Activated CD4-positive, alpha-beta T cell treated with anti-CD3 and anti-CD28 coated beads, Interleukin-2, amount 50 U/mL, for 24 hours (primary cell): ENCODE data around the gene BLOC1S1.
A peak's percentile ranks its signal among the peaks of the same experiment; 100 is the strongest.

ENCODE experiments used
- DNase-seq, 2 donors: peaks; one replicate each; pipeline ENCODE4 v3.0.0-alpha.2; 2020; ENCODE audit warnings: low read depth in 1 of 2, low spot score in 1 of 2

The BLOC1S1 gene

DNA sequence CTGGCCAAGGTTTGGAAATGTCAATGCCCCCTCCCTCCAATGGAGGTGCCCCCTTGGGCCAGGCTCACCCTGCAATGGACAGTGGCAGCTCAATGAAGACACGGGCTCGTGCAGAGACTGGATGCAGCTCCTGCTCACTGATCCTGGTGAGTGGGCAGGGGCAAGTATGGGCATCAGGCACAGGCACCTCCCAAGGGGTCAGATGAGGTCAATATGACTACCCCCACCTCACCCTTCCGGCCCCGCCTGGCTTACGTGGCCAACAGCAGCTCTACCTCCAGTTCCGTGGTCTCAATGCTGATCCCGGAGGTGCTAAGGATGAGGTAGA lies 21.7 kb upstream of the BLOC1S1 start:
- no peak for DNase-seq

DNA sequence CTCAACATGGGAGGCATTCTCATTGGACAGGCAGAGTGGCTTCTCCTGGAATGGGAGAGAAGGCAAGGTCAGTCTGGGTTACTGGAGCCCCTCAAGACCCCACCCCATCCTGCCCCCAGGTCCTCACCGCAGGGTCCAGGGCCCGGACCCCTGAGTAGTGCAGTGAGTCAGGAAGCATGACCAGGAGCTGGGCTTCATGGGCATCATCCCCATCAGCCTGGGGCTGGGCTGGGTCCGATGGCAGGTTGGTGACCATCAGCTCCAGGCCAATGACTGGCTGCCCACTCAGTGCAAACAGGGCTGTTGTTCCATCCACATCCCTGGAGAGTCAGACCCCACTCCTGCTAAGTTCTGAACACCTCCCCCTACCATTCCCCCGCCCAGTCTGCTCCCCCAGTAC lies 21.2 kb upstream of the BLOC1S1 start:
- DNase-seq, result no peak

DNA sequence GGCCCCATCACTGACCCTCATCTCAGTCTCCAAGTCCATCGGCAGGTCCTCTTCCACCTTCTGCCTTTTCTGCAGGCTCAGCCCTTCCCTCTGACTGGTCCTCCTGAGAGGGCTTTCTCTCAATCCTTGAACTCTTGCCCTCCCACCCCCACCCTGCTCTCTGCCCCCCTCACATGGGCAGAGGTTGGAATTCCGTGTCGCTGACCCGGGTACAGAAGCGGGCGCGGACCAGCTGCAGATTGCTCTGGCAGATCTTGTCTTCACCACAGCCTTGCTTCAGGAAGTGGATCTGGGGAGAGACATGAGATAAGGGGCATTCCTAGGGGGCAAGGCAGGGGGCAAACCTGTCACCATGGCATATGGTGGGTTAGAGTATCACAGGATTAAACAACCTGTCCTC lies 20.5 kb upstream of the BLOC1S1 start:
- DNase-seq, result no peak

DNA sequence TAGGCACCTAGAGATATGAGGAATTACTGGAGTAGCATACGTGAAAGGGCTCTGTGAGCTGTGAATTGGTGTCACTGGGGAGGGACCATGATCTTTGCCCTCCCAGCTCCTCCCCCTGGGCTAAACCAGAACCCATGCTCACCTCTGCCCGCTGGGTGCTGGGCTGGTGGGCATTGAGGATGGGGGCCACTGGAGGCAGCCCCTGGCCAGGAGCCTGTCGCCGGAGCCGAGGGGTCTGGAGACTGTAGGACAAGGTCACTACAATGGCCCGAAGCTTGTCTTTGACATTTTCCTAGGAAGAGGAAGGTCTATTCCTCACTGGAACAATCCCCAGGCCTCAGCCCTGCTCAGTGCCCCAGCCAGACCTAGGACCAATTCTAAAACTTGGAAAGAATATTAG lies 19.7 kb upstream of the BLOC1S1 start:
- DNase-seq, result no peak

DNA sequence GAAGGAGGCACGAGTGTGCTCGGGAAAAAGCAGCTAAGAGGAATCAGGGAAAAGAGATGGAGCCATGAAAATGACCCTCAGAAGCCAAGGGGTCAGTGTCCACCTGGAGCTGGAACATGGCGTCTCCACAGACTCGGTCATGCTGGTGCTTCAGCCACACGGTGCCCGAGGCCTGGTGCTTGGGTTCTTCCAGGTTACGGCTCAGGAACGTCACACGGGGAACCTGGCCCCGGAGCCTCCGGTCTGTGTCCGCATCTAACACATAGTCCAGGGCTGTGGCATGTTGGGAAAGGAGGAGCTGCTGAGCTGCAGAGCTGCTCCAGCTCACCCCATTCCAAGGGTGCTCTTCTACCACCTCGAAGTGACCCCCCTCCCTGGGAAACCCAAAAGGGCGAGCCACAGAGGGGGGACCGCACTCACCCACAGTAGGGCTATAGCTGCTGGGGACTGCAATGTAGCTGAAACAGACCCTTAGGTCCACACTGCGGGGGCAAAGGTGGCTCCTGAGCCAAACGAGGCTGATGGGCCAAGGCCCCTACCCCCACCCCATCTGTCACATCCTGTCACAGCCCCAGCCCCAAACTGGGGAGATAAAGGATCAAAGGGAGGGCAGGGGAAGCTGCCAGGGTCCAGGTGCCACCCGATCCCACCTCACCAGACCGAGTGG lies 18.9 kb upstream of the BLOC1S1 start:
- no peak for DNase-seq

DNA sequence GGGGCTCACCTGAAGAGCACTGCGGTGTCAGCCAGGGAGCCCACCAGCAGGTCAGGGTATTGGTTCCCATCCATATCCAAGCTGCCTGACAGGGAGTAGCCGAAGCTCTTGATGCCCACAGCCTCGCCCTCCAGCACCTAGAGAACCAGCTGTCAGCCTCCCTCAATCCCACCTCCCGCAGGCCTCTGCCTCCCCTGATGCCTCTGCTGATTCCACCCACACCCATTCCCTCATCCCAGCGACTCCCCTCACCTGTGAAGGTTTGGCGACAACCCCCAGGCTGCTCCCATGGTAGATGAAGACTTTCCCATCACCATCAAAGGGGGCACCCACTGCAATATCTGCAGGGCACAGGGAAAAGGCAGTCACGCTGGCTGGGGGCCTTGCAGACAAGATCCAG lies 18.2 kb upstream of the BLOC1S1 start:
- DNase-seq, result no peak

DNA sequence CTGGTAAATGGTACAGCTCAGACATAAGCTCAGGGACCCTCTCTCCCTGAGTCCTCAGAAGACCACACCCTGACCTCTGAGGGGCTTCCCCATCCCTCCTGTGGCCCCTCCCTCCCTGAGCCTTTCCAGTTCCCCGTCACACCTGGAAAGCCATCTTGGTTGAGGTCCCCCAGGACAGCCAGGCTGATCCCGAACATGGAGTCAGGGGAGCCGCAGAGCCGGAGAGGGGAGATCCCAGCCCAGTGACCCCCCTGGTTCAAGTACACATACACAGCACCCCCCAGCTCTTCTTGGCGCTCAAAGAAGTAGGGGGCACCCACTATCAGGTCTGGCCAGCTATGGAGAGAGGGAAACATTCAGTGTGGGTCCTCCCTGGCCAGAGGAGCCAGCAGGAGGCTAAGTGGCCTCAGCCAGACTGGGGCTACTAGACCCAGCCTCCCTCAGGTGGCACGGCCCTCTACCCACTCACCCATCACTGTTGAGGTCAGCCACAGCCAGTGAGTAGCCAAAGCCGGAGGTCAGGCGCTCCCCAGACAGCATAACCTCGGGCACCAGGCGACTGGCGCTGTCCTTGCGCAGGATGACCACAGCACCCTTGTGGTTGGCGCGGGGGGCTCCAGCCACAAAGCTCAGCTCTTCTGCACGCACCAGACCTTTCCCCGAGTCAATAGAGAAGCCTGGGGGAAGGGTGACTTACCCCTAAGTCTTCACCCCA lies 17.4 kb upstream of the BLOC1S1 start:
- DNase-seq, result no peak

DNA sequence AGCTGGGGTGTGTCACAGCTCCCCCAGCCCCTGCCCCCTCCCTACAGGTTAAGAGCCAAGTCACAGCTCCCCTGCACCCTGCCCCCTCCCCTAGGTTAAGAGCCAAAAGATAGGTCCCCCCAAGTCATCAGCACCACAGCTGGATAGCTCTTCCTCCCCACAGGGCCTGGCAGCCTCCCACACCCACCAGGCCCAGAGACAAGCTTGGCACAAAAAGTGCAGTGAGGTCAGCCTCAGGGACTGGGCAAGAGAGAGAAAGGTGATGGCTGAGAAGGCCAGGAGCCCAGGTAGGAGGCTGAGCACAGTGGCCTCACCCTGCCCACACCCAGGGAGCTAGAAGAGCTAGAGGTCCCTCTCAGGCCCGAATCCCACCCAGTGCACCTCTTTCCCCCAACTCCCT lies 16.9 kb upstream of the BLOC1S1 start:
- no peak for DNase-seq

DNA sequence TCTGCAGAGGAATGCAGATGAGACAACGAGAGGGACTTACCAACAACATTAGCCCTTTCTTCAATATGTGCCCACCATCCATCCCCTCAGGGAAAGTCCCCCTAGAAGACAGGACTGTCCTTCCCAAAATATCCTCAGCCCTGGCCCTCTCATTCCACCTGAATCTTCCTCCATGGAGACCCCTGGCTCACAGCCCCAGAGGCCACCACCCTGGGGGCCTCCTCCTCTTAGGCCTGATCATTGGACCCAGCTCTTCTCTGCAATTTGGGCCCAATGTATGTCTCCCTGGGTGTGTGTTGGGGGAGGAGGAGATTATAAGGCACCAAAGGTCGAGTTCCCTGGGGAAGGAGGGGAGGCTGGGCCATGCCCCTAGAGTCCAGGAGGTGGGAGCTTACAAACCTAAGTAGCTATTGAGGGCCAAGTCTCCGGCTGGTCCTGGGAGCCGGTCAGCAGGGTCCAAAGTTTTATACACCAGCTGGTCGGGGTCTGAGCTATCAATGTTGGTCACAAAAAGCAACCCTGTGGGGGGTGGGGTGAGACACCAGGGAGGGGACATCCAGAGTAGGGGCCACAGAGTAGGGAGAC lies 16.3 kb upstream of the BLOC1S1 start:
- DNase-seq, result no peak

DNA sequence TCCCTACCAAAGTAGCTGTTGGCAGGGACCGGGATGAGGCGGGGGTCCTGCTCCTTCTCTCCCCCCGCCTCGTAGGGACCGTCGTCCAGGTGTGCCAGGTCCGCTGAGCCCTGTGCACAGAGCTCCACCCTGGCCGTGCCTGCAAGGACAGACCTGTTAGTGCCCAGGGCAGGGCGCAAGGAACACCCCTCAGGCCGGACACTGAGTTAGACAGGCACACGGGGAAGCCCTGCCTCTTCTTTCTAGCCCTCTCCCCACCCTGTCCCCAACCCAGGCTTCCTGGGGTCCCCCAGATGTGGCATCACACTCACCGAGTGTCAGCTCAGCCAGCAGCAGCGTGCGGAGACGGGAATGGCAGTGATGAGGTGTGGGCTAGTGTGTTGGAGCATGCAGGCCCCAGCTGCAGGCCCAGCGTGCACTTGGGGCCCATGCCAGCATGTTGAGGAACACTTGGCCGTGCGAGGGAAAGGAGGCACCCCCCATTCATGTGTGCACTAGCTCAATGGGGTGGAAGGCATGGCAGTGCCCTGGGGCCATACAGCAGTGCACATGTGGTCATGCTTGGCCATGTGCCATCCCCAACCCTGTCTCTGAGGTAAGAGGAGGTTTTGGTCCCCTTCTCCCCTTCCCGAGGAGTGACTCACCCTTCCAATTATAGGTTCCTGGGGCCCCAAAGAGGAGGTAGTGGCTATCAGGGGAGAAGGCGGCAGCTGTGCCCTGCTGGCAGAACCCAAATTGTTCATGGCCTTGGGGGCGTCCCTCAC lies 15.4 kb upstream of the BLOC1S1 start:
- no peak for DNase-seq

DNA sequence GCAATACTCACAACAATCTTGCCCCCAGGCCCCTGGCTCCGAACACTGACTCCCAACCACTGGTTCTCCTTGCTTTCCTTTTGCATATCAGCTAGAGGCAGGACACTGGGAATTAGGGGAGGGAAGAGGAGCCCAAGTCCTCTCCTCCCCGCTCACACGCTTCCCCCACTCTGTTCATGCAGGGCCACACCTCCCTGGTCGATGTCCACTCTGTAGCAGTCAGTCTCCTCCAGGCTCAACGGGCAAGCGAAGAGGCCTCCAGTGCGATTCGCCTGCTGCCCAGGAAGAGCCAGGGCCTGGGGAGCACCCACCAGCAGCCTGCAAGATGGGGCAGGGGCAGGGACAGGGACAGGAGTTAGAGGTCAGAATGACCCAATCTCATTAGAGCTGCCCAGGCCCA lies 13.0 kb upstream of the BLOC1S1 start:
- no peak for DNase-seq

DNA sequence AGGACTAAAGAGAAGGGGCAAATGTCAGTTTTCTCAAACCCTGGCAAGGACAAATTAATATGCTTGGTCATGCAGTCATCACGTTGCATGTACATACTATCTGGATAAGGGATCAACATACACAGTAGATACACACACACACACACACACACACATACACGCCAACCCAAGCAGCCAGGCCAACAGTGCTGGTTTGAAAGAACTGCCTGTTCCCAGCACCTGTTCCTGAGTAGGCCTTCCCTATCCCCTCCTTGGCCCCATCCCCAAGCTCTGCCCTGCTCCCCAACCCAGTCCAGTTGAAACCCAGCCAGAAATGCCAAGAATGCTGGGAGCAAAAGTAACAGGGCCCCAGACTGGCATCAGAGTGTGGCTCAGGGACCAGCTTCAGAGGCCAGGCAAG lies 12.6 kb upstream of the BLOC1S1 start:
- DNase-seq, result no peak

DNA sequence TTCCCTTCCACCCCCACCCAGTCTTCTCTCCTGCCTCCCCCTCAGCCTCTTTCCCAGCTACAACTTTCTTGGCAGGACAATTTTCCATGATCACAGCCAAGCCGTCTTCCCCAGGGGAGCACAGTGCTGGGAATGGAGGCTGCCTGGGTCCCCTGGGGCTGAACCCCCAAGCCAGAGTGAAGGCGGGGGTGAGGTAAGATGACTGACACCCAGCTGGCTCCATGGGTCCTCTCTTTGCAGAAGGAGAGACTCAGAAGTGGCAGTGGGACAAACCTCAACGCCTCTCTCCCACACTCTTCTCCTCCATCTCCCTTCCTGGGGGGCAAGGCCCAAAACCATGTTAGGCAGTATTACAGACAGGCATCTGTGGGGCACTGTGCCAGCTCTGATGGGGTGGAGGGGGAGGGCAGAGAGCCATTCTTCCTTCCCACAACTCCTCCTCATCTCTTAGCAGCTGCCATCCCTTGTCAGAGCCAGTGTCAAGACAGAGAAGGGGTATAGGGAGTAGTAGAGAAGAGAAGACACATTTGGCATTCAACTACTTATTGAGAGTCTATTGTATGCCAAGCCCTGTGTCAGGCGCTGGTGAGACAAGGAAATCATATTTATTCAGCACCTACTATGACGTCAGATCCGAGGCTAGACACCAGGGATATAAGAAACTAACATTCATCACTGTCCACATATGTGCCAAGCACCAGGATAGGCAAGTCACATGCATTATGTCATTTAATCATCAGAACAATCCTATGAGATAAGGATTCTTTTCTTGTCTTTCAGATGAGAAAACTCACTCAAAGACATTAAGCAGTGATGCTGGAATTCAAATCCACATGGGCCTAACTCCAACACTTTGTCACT lies 11.7 kb upstream of the BLOC1S1 start:
- no peak for DNase-seq

DNA sequence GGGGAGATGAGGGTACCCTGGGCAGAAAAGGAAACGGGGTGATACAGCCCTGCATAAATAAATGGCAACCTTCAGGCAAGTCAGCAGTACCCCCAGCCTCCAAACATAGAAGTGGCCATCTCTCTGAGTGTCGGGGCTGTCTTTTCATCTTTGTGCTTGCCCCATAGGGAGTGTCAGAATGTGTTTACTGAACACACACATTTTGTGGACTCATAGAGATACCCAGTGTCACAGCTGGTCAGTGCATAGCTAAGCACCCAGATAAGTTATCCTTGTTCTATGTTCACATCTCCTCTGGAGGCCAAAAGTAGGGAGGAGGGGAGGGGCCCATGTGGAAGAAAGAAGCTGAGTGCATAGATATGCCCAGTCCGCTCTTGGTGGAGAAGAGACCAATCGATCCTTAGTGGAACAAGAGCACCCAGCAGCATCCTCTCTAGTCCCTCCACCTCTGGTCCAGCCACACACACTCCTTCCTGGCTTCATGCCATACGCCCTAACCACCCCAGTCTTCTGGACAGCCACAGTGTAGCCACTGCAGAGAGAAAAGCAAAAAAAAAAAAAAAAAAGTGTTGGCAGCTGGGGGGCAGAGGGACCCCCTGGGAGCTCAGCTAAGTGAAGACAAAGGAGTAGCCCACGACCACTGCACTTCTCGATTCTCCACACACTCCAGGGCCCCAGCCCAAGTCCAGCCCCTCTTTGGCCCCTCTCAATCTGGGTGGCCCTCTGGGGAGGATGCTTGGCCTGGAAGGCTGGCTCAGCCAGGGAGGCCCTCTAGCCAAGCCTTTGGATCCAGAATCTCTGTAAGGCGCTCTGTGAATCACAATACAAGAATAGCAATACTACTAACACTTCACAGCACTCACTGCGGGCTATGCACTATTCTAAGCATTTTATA lies 10.8 kb upstream of the BLOC1S1 start:
- no peak for DNase-seq

DNA sequence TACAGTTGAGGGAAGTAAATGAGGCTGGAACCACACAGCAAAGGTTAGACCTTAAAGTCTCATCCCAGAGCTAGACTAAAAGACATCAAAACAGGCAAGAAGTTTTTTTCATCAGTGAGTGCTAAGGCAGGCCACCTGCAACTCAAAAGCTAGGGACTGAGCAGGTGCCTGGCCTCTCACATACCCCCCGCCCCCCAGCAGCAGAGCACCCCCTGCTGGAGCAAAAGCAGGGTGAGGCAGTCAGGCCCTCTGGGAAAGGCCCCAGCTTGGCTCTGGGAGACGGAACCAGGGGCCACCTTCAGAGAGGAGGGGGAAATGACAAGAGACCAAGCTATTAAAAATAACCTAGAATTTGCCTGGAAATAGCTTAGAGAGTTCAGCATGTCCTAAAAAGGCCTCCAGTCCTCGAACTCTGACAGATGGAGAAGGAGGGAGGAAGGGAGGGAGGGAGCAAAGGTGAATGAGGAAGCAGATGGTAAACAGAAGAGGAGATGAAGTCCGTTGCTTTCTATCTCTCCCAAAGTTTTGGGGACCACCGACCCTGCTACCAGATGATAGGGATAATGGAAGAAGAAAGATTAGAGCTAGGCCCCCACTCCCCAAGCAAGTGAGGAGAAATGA lies 10.0 kb upstream of the BLOC1S1 start:
- no peak for DNase-seq

DNA sequence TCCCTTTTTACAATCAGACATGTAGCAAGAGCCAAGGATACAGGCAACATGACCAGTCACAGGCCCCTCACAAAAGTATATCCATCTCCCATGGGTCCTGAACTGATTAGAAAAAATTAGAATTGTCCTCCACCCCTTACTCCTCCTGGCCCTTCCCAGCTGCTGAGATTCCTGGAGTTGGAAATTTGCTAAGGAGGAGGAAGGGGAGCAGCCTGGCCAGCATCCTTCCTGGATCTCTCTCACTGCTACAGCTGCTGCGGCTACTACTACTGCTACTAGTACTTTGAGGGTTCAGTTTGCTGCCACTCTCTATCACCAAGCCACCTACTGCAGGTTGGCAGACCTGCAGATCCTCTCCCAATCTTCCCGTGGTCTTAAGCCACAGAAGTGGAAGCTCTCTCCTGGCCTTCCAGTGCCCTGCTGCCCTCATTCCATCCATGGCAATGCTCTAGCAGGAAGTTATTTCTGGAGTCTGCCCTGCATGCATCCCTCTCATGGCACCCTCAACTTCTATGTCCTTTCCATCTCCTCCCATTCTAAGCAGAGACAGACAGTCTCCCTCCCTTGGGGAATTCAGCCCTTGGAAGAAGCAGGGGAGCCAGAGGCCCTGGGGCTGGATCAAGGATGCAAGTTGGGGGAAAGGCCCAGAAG lies 9.2 kb upstream of the BLOC1S1 start:
- DNase-seq, result no peak

DNA sequence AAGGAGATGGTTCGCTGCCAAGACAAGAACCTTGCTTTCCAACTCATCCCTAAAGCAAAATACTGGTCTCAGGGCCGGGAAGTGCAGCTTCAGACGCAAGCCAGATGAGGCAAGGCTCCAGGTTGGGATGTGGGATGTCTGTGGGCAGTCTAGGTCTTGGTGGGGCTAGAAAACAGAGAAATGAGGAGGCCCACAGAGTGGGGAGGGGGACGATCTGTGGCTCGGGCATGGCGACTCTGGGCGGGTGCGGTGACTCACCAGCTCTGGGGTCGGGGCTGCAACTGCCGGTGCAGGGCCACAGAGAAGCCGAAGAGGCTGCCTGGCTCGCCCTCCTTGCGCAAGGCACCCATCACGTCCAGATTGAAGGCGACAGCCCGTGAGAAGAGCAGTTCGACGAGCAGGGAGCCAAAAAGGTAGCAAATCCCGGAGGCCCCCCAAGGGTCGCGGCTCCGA lies 8.6 kb upstream of the BLOC1S1 start:
- DNase-seq, result no peak

DNA sequence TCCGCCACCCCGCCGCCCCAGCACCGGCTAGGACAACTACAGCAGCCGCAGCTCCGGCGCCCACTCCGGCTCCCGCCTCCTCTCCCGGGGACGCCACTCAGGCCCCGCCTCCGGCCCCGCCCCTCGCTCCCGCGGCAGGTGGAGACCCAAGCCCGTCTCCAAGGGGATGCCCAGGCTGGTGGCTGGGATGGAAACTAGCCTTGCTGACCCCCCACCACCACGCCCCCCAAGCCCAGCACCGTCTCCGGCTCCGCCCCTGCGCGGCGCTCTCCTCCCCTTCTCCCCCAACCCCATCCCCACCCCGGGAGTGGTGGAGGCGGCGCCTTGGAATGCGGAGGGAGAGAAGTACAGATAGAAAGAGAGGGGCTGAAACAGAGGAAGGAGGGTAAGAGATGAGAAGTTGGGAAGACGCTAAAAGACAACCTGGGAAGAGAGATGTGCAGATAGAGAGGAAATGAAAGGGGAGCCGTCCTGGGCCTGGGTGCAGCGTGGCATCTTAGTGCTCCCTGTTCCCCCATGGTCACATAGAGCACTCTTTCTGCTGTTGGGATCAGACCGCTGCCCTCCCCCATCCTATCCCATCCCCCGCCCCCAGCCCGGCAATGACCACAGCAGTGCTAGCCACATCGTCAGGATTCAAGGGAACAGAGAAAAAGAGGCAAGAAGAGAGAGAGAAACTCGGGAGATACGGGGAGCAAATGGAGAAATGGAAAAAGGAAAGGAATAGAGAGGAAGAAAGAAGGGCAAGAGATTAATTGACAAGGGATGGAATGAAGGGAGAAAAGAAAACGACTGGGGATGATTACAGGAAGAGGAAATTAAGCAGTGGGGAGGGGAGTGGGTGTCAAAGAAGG lies 7.8 kb upstream of the BLOC1S1 start, which contains the start of gene ITGA7:
Gene ITGA7 (minus strand): TSS at position 64 of the 854 bp plus-strand sequence. CDS start 222 bp downstream, outside the sequence.
- peak in 1 of 2 donors; percentile 43 for DNase-seq
